Activated CD4-positive, CD25-positive, alpha-beta regulatory T cell treated with anti-CD3 and anti-CD28 coated beads, Interleukin-2, amount 50 U/mL, for 72 hours (primary cell): Measurements from ENCODE around the gene CTRL.

ENCODE experiments used
- DNase-seq: peaks from one replicate; pipeline ENCODE4 v3.0.0; 2021

The CTRL gene

GRCh38 chr16:67885976-67886375 is 45.7 kb downstream of the CTRL start:
- no peak for DNase-seq

- no peak for DNase-seq
Observed at GRCh38 chr16:67885545-67885944, 46.1 kb downstream of the CTRL start.

DNA sequence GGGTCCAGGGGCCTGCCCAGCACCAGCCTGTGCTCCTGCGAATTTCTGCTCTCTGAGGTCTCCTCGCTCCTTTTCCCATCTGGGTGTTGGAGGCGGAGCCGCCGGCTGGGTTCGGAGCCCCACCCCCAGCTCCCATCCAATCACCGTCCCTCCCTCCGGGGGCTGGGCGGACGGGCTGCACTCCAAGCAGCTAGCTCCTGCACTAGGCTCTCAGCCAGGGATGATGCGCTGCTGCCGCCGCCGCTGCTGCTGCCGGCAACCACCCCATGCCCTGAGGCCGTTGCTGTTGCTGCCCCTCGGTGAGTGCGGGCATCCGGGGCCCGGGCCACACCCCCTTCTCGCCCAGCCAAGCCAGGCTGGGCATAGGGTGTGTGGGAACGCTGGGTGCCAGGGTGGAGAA is 47.0 kb downstream of the CTRL start, which contains the start of gene NRN1L:
Gene NRN1L, plus strand, starts transcription at position 202 of the 400 bp plus-strand sequence. Its CDS starts 19 bp downstream, at position 221.
- DNase-seq: no peak

DNA sequence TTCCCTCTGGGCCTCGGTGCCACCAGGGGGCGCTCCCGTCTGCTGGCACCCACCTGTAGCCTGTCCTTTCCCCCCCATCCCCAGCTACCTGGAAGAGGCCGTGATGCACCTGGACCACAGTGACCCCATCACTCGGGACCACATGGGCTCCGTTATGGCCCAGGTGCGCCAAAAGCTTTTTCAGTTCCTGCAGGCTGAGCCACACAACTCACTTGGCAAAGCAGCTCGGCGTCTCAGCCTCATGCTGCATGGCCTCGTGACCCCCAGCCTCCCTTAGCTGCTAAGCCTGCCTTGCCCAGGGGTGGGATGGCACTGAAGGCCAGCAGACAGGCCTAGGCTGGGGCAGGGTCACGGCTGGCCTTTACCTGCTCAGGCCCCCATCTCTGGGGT is 47.8 kb downstream of the CTRL start:
- peak; percentile 71 for DNase-seq

DNA sequence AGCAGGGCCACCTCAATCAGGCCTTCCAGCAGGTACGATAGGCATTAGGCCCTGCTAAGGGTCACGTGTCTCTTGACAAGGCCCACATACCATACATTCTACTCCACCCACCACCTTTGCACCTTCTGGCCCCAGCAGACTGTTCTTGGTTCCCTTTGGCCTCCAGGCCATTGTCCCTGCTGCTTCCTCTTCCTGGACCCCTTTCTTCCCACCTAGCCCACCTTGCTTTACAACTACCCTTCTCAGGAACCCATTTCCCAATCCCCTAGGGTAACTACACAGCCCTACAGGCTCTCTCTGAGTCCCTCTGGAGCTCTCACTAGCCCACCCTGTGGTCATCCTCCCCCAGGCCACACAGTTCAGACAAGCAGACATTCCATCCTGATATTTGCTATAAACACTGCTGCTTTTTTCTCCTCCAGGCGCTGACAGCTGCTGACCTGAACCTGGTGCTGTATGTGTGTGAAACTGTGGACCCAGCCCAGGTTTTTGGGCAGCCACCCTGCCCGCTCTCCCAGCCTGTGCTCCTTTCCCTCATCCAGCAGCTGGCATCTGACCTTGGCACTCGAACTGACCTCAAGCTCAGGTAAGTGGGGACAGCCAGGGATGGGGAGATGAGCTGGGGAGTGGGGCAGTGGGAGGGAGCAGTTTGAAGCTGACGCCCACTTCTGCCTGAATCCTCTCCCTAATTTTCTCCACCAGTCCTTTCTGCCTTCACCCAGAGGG is 48.4 kb downstream of the CTRL start:
- DNase-seq: no peak

DNA sequence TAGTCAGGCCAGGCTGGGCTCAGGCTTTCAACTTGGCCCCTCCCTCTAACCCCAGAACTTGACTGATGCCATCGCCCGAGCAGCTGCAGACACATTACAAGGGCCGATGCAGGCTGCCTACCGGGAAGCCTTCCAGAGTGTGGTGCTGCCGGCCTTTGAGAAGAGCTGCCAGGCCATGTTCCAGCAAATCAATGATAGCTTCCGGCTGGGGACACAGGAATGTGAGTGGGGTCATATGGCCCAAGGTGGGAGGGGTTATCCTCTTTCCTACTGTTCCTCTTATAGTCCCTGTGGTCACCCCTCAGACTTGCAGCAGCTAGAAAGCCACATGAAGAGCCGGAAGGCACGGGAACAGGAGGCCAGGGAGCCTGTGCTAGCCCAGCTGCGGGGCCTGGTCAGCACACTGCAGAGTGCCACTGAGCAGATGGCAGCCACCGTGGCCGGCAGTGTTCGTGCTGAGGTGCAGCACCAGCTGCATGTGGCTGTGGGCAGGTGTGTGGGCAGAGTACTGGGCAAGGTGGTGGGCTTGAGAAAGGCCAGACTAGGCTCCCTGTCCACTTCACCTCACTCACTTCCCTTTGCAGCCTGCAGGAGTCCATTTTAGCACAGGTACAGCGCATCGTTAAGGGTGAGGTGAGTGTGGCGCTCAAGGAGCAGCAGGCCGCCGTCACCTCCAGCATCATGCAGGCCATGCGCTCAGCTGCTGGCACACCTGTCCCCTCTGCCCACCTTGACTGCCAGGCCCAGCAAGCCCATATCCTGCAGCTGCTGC is 49.1 kb downstream of the CTRL start:
- DNase-seq: no peak

GRCh38 chr16:67881621-67882161 is 50.0 kb downstream of the CTRL start:
- no peak for DNase-seq

- no peak for DNase-seq
Observed at GRCh38 chr16:67880584-67880983, 51.1 kb downstream of the CTRL start.

- DNase-seq: no peak
Observed at GRCh38 chr16:67879936-67880335, 51.7 kb downstream of the CTRL start.
